K562 (cell line): ENCODE data around the gene SEPHS1. TPM values are rescaled to one million over a fixed set of nuclear protein-coding genes. Genes with fewer than 3 reads are reported as not detected.

Source experiments
- ZBTB40 ChIP-seq, 2 experiments: fragments of 450-650 bp in 1 of 2; sonication (generic) in 1 of 2; formaldehyde crosslinking in 1 of 2; IDR thresholded peaks; 2 replicates each; pipeline versions ENCODE4 v1.7.1 to v1.9.0; 2016 to 2022; ENCODE audit warnings: inconsistent platforms in 1 of 2, mild to moderate bottlenecking in 1 of 2, missing genetic modification reagents in 1 of 2
- ZC3H8 ChIP-seq: fragments of 450-650 bp; IDR thresholded peaks from 2 replicates; pipeline ENCODE4 v1.6.1; 2017
- polyA plus RNA-seq, 8 experiments: library from polyadenylated mRNA; depleted of rRNA in 4 of 8; stranded (reverse) in 5 of 8; unstranded in 3 of 8; fragments of >200 nt; fragmentation: Nextera tagmentation in 2 of 8; fragmentation: Illumina TruSeq in 1 of 8; extraction: Ambion mirVana in 2 of 8; extraction: Trizol in 1 of 8; gene quantifications; 2 replicates each; pipeline versions ENCODE4 v1.2.1 to v1.2.3, GENCODE V29; 2011 to 2014; ENCODE audit warnings: inconsistent platforms in 1 of 8, missing spikeins in 1 of 8
- total RNA-seq, 7 experiments: library from RNA; depleted of rRNA in 6 of 7; stranded (reverse); fragments of >200 nt in 6 of 7; fragmentation: Illumina TruSeq in 2 of 7; extraction: Trizol in 2 of 7; gene quantifications; 2 replicates each; pipeline versions ENCODE4 v1.2.1 to v1.2.3, GENCODE V29; 2011 to 2021; ENCODE audit warnings: low replicate concordance in 1 of 7

Gene SEPHS1
- total and polyA plus RNA-seq, 9 of the 15 experiments (the other 6 are each of a cell fraction or from before 2014, with no cell fraction given) = 14.7 to 82.8 (median 41.8) TPM

DNA sequence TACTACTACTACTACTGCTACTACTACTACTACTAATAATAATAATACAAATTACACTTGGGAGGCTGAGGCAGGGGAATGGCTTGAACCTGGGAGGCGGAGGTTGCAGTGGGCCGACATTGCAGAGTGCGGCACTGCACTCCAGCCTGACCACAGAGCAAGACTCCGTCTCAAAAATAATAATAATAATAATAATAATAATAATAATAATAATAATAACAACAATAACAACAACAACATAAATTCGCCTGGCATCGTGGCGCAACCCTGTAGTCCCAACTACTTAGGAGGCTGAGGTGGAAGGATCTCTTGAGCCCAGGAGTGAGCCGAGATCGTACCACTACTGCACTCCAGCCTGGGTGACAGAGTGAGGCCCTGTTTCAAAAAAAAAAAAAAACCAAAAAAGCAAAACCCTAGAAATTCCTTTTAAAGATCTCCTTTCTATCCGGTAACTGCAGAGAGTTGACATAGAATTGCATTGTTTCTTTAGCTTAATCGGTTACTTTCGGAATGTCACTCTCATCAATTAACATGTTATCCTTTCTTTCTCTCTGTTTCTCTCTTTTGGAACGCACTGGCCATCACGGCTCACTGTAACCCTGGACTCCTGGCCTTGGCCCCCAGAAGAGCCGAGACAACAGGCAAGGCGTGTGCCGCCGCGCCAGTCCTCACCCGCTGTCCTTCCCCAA, 49.2 kb downstream of the SEPHS1 start (continued):
- TF ChIP-seq ZBTB40 (IDR thresholded peaks at IDR 0.05) (no peak), ZBTB40 (CRISPR knock-in tag; IDR thresholded peaks at IDR 0.05) (no peak), ZC3H8 (no peak)
